Astrocyte of the spinal cord (primary cell): ENCODE results near the gene CARNS1.
A peak's percentile ranks its signal among the peaks of the same experiment; 100 is the strongest.

Experiments
- DNase-seq: peaks from one replicate; pipeline ENCODE4 v3.0.0; 2011; ENCODE audit warnings: low read depth, low spot score
- H3K4me3 ChIP-seq: 2 replicates; pipeline ENCODE4 v1.5.1; 2011; ENCODE audit warnings: low read depth, mild to moderate bottlenecking, low read length, moderate library complexity
- in situ Hi-C: cut with HindIII; loops from 2 replicates; pipeline ENCODE4 v1.10.0; 2017; ENCODE audit warnings: low sequenced_read_pairs
- TF ChIP-seq, protein P1 (sequence below): IDR thresholded peaks from 2 replicates; pipeline ENCODE4 v1.5.1; 2012; ENCODE audit warnings: low read depth, mild to moderate bottlenecking, low read length, inconsistent platforms

Gene CARNS1

GRCh38 chr11:67384851-67385366 lies 30.6 kb upstream of the CARNS1 start:
- no peak overlapping the region for H3K4me3 ChIP-seq
- TF ChIP-seq, protein P1, sequence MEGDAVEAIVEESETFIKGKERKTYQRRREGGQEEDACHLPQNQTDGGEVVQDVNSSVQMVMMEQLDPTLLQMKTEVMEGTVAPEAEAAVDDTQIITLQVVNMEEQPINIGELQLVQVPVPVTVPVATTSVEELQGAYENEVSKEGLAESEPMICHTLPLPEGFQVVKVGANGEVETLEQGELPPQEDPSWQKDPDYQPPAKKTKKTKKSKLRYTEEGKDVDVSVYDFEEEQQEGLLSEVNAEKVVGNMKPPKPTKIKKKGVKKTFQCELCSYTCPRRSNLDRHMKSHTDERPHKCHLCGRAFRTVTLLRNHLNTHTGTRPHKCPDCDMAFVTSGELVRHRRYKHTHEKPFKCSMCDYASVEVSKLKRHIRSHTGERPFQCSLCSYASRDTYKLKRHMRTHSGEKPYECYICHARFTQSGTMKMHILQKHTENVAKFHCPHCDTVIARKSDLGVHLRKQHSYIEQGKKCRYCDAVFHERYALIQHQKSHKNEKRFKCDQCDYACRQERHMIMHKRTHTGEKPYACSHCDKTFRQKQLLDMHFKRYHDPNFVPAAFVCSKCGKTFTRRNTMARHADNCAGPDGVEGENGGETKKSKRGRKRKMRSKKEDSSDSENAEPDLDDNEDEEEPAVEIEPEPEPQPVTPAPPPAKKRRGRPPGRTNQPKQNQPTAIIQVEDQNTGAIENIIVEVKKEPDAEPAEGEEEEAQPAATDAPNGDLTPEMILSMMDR, result no peak
- in situ Hi-C loops, result no loop called here
- peak; percentile 43 for DNase-seq

GRCh38 chr11:67387069-67387468 lies 28.4 kb upstream of the CARNS1 start:
- no peak overlapping the region for H3K4me3 ChIP-seq
- TF ChIP-seq, protein P1, result no peak
- DNase-seq, result no peak
- in situ Hi-C loops, result no loop called here

GRCh38 chr11:67387518-67387917 lies 28.0 kb upstream of the CARNS1 start:
- in situ Hi-C loops, result no loop called here
- no peak for DNase-seq
- H3K4me3 ChIP-seq, result no peak overlapping the region
- TF ChIP-seq, protein P1, result no peak

- no peak for DNase-seq
- TF ChIP-seq, protein P1, result peak; percentile 77
- H3K4me3 ChIP-seq, result no peak overlapping the region
- in situ Hi-C loops, result no loop called here
These were observed 26.0 kb upstream of the CARNS1 start for GRCh38 chr11:67389477-67389876.

GRCh38 chr11:67390947-67391303 lies 24.6 kb upstream of the CARNS1 start:
- in situ Hi-C loops, result no loop called here
- H3K4me3 ChIP-seq, result peak overlapping the region; percentile 81
- TF ChIP-seq, protein P1, result no peak
- DNase-seq, result no peak

- peak within 1 kb of the TSS; percentile 81 for H3K4me3 ChIP-seq
- peak; percentile 93 for DNase-seq
- TF ChIP-seq, protein P1, result no peak
- in situ Hi-C loops, result no loop called here
These were observed 23.9 kb upstream of the CARNS1 start, which contains the start of gene RAD9A for GRCh38 chr11:67391304-67392182. TSS of gene RAD9A (plus strand) at chr11:67391986. CDS start at chr11:67392045, 59 bp downstream.
